Measurements from ENCODE around the gene FAAH.

The FAAH gene

GRCh38 chr1:46401154-46401913 lies 7.2 kb downstream of the FAAH start:
- no peak for DNase-seq (ENCODE audit: low read depth)

DNA sequence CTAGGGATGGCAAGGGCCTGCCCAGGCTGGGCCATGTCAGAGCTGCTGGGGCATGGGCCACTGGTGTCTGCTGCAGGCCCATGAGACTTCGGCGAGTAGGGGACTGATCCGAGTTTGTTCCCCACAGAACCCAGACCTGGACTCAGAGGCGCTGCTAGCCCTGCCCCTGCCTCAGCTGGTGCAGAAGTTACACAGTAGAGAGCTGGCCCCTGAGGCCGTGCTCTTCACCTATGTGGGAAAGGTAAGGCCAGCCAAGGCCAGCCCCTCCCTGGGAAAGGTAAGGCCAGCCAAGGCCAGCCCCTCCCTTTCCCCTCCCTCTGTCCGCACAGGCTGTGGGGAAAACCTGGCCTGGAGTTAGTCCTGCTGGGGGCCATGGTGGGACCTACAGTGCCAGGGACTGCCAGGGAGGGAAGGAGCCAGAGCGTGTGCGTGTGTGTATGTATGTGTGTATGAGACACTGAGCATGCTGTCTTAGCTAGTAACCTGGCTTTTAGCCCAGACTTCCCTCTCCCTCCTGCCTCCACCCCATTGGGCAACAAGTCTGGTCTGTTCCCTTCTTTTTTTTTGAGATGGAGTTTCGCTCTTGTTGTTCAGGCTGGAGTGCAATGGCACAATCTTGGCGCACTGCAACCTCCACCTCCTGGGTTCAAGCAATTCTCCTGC lies 8.0 kb downstream of the FAAH start:
- DNase-seq (ENCODE audit: low read depth): no peak

DNA sequence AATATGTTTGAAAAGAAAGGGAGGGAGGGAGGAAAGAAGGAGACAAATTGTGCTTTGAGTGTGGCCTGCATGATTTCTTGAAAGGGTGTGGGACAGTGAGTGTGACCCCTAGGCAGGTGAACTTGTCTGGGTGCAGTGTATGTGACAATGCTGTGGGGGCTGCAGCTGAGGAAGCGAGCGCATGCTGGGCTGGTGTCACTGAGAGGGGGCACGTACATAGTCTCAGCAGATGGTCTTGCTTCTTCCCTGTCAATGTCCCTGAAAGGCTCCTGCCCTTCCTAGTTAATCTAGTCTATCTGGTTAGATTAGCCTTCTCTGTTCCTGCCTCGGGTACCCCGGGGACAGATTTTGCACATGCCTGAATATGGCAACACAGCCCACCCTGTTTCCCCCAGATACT lies 9.8 kb downstream of the FAAH start:
- DNase-seq (ENCODE audit: low read depth): no peak

DNA sequence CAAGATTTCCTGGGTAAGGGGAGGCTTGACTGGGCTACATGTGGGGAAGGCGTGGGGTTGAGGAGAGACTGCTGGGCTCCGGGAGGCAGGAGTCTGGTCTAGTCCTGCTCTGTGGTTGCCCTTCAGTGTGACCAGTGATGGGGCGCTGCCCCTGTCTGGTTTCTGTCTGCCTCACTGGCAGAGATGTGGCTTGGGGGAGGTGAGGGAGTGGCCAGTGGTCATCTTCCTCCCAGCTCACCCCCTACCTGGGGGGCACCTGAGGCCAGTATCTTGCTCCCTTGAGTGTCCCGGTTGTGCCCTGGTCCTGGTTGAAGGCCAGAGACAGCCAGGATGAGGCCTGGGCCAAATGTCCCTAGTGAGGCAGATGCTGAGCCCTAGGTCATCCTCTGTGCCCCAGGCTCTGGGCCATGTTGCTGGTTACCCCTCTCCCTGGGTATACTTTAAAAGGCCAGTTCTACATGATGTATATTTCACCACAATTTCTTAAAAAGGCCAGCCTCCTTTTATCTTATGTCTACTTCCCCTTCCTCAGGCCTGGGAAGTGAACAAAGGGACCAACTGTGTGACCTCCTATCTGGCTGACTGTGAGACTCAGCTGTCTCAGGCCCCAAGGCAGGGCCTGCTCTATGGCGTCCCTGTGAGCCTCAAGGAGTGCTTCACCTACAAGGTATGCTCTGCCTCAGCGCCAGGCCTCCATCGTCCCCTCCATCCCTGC lies 10.5 kb downstream of the FAAH start:
- no peak for DNase-seq (ENCODE audit: low read depth)

DNA sequence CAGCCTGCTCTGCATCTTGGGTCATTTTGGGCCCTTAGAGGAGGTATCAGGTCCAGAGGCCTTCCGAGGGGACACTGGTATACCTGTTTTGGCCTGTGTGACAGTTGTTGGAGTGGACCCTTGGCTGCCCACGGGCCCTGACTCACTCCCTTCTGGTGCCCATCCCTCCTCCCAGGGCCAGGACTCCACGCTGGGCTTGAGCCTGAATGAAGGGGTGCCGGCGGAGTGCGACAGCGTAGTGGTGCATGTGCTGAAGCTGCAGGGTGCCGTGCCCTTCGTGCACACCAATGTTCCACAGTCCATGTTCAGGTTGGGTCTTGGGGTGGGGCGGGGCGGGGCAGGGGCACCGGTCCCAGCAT lies 11.1 kb downstream of the FAAH start:
- no peak for DNase-seq (ENCODE audit: low read depth)

DNA sequence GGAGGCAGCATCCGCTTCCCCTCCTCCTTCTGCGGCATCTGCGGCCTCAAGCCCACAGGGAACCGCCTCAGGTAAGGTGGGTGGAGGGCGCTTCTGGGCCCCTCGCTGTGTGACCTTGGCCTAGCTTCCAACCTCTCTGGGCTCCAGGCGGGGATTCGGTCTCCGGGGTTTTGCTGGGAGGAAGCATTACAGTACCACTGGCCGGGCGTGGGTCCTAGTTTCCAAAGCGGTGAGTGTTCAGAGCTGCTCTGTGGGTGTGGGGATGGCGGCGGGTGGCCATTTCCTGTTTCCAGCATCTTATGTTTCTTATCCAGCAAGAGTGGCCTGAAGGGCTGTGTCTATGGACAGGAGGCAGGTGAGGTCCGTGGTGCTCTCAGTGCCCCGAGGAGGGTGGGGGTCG lies 11.6 kb downstream of the FAAH start:
- no peak for DNase-seq (ENCODE audit: low read depth)

DNA sequence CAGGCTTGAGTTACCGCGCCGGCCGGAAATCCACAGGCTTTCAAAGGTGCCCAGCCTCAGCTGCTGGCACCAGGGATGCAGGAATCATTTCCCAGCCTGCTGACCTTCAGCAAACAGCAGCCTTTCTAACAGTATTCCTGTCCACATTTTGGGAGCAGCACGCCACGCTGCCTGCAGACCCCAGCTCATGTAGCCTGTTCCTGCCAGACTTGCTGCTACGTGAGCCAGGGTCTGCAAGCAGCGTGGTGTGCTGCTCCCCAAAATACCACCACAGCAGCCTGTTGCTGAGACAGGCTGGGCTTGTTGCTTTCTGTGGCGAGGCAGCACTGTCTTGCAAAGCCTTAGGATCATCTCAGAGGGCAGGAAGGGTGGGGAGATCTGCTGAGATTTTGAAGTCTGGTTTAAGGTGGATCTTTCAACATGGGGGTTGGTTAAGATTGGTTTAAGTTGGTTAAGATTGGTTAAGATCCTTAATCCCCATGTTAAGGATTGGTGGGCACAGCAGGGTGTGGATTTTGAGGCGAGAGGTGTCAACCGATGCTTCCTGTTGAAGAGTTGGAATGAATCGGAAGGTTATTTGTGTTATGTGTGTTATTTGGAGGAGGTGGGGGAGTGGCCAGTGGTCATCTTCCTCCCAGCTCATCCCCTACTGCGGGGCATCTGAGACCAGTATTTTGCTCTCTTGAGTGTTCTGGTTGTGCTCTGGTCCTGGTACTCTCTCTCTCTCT lies 12.9 kb downstream of the FAAH start:
- DNase-seq (ENCODE audit: low read depth): no peak

DNA sequence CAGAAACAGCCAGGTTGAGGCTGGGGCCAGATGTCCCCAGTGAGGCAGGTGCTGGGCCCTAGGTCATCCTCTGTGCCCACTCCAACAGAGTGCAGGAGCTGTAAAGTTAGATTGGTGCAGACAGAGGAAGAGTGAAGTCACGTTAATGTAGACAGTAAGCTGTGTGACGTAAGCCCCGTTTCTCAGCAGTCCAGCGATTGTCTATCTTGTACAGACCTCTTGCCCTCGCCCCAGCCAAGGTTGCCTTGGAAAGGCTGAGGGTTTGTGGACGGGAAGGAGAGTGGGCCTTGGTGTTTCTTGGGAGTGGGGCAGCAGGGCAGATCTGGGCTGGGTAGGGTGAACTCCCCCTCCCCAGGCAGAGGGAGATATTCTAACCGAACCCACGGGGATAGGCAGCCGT lies 13.5 kb downstream of the FAAH start:
- no peak for DNase-seq (ENCODE audit: low read depth)

GRCh38 chr1:46408356-46409062 lies 14.4 kb downstream of the FAAH start:
- DNase-seq (ENCODE audit: low read depth): no peak

- DNase-seq (ENCODE audit: low read depth): no peak
Observed at GRCh38 chr1:46409063-46409372, 14.9 kb downstream of the FAAH start.

DNA sequence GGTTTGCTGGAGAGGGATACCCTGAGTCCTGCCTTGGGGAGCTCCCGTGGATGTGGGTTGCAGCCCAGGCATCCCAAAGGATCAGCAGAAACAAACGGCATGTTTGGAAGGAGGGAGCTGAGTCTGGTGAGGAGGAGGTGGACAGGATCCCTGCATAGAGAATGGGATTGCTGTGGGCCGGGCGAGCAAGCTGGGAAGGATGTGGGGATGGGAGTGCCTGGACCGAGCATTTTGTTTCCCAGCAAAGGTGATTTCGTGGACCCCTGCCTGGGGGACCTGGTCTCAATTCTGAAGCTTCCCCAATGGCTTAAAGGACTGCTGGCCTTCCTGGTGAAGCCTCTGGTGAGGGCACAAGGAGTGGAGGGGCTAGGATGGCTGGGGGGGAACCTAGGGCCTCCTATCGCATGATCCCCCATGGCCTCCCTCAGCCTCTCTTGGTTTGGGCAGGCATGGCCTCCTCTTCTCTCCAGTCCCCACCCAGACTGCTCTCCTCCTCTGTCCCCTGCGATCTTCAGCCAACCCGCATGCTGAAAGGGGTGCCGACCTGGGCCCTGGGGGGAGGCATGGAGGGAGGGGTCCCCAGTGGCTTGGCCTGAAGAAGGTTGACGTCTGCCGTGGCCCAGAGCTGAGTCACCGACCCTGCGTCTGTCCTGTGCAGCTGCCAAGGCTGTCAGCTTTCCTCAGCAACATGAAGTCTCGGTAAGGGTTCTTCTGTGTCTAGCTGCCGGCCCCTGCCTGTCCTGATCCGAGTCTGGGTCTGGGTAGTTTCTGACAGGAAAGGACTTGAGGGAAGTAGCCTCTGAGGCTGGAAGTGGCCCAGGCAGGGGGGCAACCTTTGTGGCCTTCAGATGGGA lies 16.3 kb downstream of the FAAH start:
- no peak for DNase-seq (ENCODE audit: low read depth)

DNA sequence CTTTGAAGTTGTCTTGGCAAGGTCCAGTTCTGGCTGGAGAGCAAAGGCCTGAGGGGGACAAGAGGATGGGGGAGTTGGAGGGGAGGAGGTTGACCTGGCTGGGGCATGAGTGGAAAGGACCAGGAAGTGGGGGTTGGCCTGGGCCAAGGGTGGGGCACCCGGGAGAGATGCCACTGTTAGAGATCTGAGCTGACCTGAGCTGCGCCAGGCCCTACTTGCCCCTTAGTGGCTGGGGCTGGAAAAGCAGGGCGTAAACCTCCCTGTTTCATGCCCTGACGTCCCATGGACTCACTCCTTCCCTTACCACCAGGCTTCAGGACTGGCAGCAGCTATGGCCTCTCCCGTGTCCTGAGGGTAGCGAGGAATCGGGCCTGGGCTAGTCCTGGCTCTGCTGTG lies 16.9 kb downstream of the FAAH start:
- DNase-seq (ENCODE audit: low read depth): no peak

- DNase-seq (ENCODE audit: low read depth): no peak
Observed at GRCh38 chr1:46411601-46412341, 17.7 kb downstream of the FAAH start.

DNA sequence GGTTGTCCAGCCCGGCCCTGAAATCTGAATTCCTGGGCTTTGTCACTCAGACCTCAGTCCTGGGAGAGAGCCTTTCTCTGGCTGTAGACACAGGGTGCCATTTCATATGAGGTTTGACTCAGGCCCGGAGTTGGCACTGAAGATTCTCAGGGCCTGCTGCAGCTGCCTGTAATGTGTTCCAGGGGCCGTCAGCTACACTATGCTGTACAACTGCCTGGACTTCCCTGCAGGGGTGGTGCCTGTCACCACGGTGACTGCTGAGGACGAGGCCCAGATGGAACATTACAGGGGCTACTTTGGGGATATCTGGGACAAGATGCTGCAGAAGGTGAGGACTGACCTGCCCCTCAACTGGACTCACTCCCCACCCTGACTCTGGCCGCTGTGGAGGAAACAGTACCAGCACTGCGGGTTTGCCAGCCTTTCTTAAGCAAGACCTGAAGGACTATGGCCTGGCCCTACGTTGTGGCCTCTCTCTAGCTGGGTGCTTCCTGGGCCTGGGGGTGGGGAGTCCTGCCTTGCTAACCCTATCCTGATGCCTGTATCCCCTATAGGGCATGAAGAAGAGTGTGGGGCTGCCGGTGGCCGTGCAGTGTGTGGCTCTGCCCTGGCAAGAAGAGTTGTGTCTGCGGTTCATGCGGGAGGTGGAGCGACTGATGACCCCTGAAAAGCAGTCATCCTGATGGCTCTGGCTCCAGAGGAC lies 18.9 kb downstream of the FAAH start:
- DNase-seq (ENCODE audit: low read depth): no peak

DNA sequence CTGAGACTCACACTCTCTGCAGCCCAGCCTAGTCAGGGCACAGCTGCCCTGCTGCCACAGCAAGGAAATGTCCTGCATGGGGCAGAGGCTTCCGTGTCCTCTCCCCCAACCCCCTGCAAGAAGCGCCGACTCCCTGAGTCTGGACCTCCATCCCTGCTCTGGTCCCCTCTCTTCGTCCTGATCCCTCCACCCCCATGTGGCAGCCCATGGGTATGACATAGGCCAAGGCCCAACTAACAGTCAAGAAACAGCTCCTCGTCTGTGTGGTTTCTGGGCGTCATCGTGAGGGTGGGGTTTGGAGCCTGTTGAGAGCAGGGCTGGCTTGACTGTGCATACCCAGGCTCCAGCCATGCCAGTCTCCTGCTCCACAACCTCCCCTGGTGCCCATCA lies 19.5 kb downstream of the FAAH start:
- DNase-seq (ENCODE audit: low read depth): no peak

DNA sequence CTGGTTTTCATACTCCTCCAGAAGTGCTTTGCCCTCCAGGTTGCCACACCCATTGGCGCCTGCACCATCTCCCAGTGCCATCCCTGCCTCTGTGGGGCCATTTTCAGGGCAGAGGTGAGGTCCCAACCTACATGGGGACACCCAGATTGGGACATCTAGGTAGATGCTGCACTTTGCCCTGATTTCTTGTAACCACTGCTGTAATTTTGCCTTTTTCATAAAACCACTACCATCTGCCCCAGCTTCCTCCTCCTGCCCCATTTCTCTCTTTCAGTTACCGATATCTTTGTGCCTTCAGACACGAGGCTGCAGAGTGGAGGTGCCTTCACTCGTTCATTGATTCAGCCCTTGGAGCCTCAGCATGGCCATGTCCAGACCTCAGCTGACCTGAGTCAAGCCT lies 21.4 kb downstream of the FAAH start:
- DNase-seq (ENCODE audit: low read depth): no peak

GRCh38 chr1:46418976-46419375 lies 24.9 kb downstream of the FAAH start:
- no peak for DNase-seq (ENCODE audit: low read depth)

DNA sequence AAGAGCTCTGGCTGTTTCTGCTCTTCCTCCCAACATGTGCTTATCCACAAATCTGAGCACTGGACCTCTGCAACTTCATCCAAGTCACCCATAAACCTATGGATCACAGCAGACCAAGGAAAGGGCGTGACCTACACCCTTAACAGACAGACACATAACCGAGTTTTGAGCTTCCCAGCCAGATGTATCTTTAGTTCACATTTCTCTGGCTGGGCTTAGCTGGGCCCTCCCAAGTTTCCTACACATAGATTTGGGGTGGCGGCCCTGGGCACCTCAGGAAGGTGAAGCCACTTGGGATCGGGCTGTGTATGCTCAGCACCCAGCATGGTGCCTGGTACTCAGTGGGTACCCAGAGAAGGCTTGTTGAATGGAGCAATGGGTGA lies 26.4 kb downstream of the FAAH start:
- DNase-seq (ENCODE audit: low read depth): no peak

GRCh38 chr1:46421739-46422138 lies 27.6 kb downstream of the FAAH start:
- DNase-seq (ENCODE audit: low read depth): no peak

- DNase-seq (ENCODE audit: low read depth): no peak
Observed at GRCh38 chr1:46422261-46422871, 28.2 kb downstream of the FAAH start.
